MM.1S (cell line): Measurements from ENCODE around the gene FAM124A.

Experiments used
- DNase-seq: peaks from one replicate; pipeline ENCODE4 v3.0.0-alpha.2; 2015
- H2AFZ ChIP-seq: fragments of 300-600 bp; sonication (generic); 2 replicates; pipeline ENCODE4 v1.6.0; 2016; ENCODE audit warnings: antibody characterized with exemption, low read length
- H3F3A ChIP-seq: fragments of 300-600 bp; sonication (generic); 2 replicates; pipeline ENCODE4 v1.6.1; 2016; ENCODE audit warnings: mild to moderate bottlenecking, antibody characterized with exemption, low read length, moderate library complexity, mixed read lengths; ENCODE audit not compliant: insufficient read depth
- H3K27ac ChIP-seq: fragments of 300-600 bp; sonication (generic); 2 replicates; pipeline ENCODE4 v1.5.1; 2016; ENCODE audit warnings: mild to moderate bottlenecking, low read length
- H3K27me3 ChIP-seq: fragments of 300-600 bp; sonication (generic); replicated peaks from 2 replicates; pipeline ENCODE4 v1.6.0; 2016; ENCODE audit warnings: low read length; ENCODE audit not compliant: insufficient read depth
- H3K36me3 ChIP-seq: fragments of 300-600 bp; sonication (generic); replicated peaks from 2 replicates; pipeline ENCODE4 v1.6.1; 2016; ENCODE audit warnings: mild to moderate bottlenecking, low read length, mixed read lengths; ENCODE audit not compliant: insufficient read depth
- H3K4me1 ChIP-seq: fragments of 300-600 bp; sonication (generic); 2 replicates; pipeline ENCODE4 v1.6.1; 2016; ENCODE audit warnings: low read length, mixed read lengths
- H3K4me2 ChIP-seq: fragments of 300-600 bp; sonication (generic); 2 replicates; pipeline ENCODE4 v1.6.0; 2016; ENCODE audit warnings: low read depth, low read length
- H3K4me3 ChIP-seq: fragments of 300-600 bp; sonication (generic); 2 replicates; pipeline ENCODE4 v1.5.1; 2016; ENCODE audit warnings: low read length, mixed read lengths
- H3K79me2 ChIP-seq: fragments of 300-600 bp; sonication (generic); 2 replicates; pipeline ENCODE4 v1.6.1; 2016; ENCODE audit warnings: mixed run types, low read length, mixed read lengths
- H3K9ac ChIP-seq: fragments of 300-600 bp; sonication (generic); 2 replicates; pipeline ENCODE4 v1.6.1; 2016; ENCODE audit warnings: low read length, mixed read lengths
- H3K9me2 ChIP-seq: fragments of 300-600 bp; sonication (generic); replicated peaks from 2 replicates; pipeline ENCODE4 v1.6.1; 2016; ENCODE audit warnings: mild to moderate bottlenecking, low read length, mixed read lengths; ENCODE audit not compliant: insufficient read depth
- H3K9me3 ChIP-seq: fragments of 300-600 bp; sonication (generic); replicated peaks from 2 replicates; pipeline ENCODE4 v1.6.1; 2016; ENCODE audit warnings: mild to moderate bottlenecking, low read length, mixed read lengths; ENCODE audit not compliant: insufficient read depth
- H4K20me1 ChIP-seq: fragments of 300-600 bp; sonication (generic); 2 replicates; pipeline ENCODE4 v1.6.1; 2016; ENCODE audit warnings: mild to moderate bottlenecking, low read length, moderate library complexity, mixed read lengths; ENCODE audit not compliant: insufficient read depth
- EZH2 ChIP-seq: fragments of 300-600 bp; sonication (generic); optimal IDR thresholded peaks from 2 replicates; pipeline ENCODE3; 2017; ENCODE audit warnings: low read depth, mild to moderate bottlenecking, antibody characterized with exemption, low read length, mixed read lengths
- EZH2phosphoT487 ChIP-seq: fragments of 300-600 bp; sonication (generic); IDR thresholded peaks from 2 replicates; pipeline ENCODE4 v1.6.1; 2018; ENCODE audit warnings: antibody characterized with exemption, low read length
- TF ChIP-seq, protein P1 (sequence below): fragments of 300-600 bp; sonication (generic); IDR thresholded peaks from 2 replicates; pipeline ENCODE4 v1.5.1; 2016; ENCODE audit warnings: antibody characterized with exemption, low read length, mixed read lengths

FAM124A gene

DNA sequence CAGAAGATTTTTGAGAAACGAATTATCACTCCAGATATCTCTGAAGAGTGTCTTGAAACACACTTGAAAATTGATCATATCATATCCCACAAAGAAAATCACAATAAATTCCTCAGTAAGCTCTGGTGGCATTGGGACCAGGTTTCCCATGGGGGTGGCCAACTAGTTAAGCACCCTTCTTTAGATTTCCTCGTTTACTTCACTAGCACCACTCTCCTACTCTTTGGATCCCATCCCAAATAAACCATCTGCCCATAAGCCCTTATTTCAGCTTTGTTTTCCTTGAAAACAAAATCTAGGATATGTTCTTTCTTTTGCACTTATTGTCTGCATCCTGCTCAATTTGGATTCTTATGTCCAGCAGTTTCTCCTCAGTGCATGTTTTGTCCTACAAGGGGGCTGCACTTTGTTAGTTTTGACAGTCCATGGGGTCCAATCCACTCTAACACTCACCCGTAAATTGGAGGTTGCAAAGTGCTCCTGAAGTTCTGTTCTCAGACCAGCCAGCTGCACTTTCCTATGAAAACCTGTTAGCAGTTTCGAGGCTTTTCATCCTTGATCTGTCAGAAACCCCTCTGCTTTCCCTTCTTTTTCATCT lies 40.3 kb upstream of the FAM124A start:
- no peak overlapping the region for H3K4me3 ChIP-seq
- no peak overlapping the region for H2AFZ ChIP-seq
- H3K27ac ChIP-seq = no peak overlapping the region
- no peaks in the 10 kb centered on the region for H3K79me2 ChIP-seq
- H3K4me2 ChIP-seq = no peak overlapping the region
- DNase-seq = no peak
- no peaks in the 10 kb centered on the region for H3F3A ChIP-seq
- no peaks in the 10 kb centered on the region for H3K27me3 ChIP-seq
- TF ChIP-seq, protein P1, sequence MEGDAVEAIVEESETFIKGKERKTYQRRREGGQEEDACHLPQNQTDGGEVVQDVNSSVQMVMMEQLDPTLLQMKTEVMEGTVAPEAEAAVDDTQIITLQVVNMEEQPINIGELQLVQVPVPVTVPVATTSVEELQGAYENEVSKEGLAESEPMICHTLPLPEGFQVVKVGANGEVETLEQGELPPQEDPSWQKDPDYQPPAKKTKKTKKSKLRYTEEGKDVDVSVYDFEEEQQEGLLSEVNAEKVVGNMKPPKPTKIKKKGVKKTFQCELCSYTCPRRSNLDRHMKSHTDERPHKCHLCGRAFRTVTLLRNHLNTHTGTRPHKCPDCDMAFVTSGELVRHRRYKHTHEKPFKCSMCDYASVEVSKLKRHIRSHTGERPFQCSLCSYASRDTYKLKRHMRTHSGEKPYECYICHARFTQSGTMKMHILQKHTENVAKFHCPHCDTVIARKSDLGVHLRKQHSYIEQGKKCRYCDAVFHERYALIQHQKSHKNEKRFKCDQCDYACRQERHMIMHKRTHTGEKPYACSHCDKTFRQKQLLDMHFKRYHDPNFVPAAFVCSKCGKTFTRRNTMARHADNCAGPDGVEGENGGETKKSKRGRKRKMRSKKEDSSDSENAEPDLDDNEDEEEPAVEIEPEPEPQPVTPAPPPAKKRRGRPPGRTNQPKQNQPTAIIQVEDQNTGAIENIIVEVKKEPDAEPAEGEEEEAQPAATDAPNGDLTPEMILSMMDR = no peak
- no peak for TF ChIP-seq EZH2phosphoT487
- TF ChIP-seq EZH2 = no peak
- no peaks in the 10 kb centered on the region for H3K36me3 ChIP-seq
- H3K9me3 ChIP-seq = no peaks in the 10 kb centered on the region
- no peak overlapping the region for H3K9ac ChIP-seq
- no peaks in the 10 kb centered on the region for H3K9me2 ChIP-seq
- no peaks in the 10 kb centered on the region for H3K4me1 ChIP-seq
- H4K20me1 ChIP-seq = no peaks in the 10 kb centered on the region

DNA sequence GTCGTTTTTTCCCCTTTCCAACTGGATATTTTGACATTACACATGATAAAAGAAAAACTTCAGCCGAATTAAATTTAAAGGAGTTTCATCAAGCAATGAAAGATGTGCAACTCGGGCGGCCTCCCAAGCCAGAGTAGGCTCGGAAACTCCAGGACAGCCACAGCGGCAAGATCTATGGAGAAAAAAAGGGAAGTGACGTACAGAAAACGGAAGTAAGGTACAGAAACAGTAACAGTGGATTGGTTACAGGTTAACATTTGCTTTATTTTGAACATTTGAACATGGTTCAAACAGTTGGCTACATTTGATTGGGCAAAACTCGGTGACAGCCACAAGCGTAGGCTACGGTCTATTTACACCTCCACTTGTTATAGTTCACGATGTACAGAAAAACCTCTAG lies 30.5 kb upstream of the FAM124A start:
- no peaks in the 10 kb centered on the region for H3K9me2 ChIP-seq

DNA sequence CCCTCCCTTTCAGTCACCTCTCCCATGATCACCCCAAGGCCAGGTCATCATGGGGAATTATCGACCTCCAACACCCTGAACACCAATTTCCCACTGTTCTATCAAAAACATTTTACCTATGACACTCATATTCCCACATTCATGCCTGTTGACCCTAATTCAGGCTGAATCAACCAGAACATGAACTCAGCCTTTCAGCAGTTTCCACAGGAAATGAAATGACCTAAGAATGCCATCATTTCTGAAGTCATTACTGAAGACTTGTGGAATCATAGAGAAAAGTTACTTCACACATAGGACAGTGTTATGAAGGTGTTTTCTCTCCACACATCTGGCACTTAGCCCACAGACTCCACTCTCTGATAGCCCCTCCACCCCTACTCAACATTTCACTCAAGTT lies 29.9 kb upstream of the FAM124A start:
- Histone ChIP-seq H2AFZ (no peak overlapping the region), H3F3A (no peaks in the 10 kb centered on the region), H3K4me2 (no peak overlapping the region), H3K9ac (no peak overlapping the region), H3K9me2 (no peaks in the 10 kb centered on the region), H3K36me3 (no peaks in the 10 kb centered on the region), H3K4me1 (no peaks in the 10 kb centered on the region), H3K9me3 (no peaks in the 10 kb centered on the region), H3K79me2 (no peaks in the 10 kb centered on the region), H4K20me1 (no peaks in the 10 kb centered on the region), H3K4me3 (no peak overlapping the region), H3K27me3 (no peaks in the 10 kb centered on the region), H3K27ac (no peak overlapping the region)
- TF ChIP-seq, protein P1 = no peak
- no peak for TF ChIP-seq EZH2
- no peak for TF ChIP-seq EZH2phosphoT487
- no peak for DNase-seq

More for the DNA sequence above, 30.5 kb upstream of the FAM124A start:
- Histone ChIP-seq H3K4me1 (no peaks in the 10 kb centered on the region), H4K20me1 (no peaks in the 10 kb centered on the region), H3K9me3 (no peaks in the 10 kb centered on the region), H3K4me3 (no peak overlapping the region), H3K27ac (no peak overlapping the region), H3K27me3 (no peaks in the 10 kb centered on the region), H2AFZ (no peak overlapping the region), H3K4me2 (no peak overlapping the region), H3F3A (no peaks in the 10 kb centered on the region), H3K79me2 (no peaks in the 10 kb centered on the region), H3K36me3 (no peaks in the 10 kb centered on the region), H3K9ac (no peak overlapping the region)
- TF ChIP-seq EZH2phosphoT487 = no peak
- TF ChIP-seq EZH2 = no peak
- TF ChIP-seq, protein P1 = no peak
- no peak for DNase-seq
